GM19239 (cell line): Measurements from ENCODE around the gene PLCG2.
A peak's percentile ranks its signal among the peaks of the same experiment; 100 is the strongest.
"Not testable (repeated sequence)": the region's sequence is repeated elsewhere in the genome, so short reads cannot be mapped to it uniquely, and the experiment has no call there.

Experiments
- DNase-seq: peaks from one replicate; pipeline ENCODE4 v3.0.0; 2011; ENCODE audit warnings: low spot score; ENCODE audit not compliant: insufficient read length
- FAIRE-seq: peaks from 2 replicates; lab custom pipeline; 2011; peaks lifted over from hg19 to GRCh38; lab: Jason Lieb, UNC

The PLCG2 gene

DNA sequence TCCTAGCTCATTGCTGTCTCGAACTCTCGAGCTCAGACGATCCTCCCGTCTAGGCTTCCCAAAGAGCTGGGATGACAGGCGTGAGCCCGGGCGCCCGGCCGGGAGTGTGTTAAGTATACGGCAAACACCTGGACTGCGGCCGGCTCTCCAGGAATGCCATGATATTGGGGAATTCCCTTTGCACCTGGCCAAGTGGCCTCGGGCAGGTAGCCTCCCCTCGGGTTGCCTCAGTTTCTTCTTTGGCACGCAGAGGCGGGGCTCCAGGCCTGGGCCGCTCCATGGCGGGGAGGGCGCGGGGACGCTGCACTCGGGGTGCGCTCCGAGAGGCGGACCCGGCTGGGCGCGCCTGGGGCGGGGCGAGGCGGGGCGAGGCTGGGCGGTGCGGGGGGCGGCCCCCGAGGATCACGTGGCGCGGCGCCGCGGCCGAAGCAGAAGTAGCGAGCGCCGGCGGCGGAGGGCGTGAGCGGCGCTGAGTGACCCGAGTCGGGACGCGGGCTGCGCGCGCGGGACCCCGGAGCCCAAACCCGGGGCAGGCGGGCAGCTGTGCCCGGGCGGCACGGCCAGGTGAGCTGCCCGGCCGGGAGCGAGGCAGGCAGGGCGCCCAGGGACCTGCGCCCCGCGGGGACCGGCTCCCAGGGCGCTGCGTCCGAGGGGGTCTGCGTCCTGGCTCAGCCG, at the start of gene PLCG2:
PLCG2 (plus strand) TSS at position 431 of the 675 bp plus-strand sequence. CDS start 6,699 bp downstream, outside the sequence.
- peak; percentile 80 for DNase-seq

DNA sequence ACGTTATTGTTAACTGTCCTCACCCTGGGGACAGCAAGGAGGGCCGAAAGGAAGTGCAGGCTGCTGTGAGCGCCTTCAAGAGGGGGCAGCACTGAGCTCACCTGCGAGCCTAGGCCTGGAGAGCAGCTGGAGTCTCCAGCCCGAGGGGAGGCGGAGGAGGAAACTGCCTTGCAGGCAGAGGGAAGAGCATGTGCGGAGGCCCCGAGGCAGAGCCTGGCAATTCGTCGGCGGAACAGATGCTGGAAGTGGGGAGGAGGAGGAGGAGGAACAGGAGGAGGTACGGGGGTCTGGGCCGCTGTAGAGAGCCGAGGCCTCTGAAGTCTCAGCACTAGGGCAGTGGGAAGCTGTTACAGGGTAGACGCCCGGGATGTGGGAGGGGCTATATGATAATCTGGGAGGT, 49.6 kb upstream of the PLCG2 start:
- no peak for FAIRE-seq
- no peak for DNase-seq

More for the DNA sequence above, at the start of gene PLCG2:
- peak; percentile 48 for FAIRE-seq

DNA sequence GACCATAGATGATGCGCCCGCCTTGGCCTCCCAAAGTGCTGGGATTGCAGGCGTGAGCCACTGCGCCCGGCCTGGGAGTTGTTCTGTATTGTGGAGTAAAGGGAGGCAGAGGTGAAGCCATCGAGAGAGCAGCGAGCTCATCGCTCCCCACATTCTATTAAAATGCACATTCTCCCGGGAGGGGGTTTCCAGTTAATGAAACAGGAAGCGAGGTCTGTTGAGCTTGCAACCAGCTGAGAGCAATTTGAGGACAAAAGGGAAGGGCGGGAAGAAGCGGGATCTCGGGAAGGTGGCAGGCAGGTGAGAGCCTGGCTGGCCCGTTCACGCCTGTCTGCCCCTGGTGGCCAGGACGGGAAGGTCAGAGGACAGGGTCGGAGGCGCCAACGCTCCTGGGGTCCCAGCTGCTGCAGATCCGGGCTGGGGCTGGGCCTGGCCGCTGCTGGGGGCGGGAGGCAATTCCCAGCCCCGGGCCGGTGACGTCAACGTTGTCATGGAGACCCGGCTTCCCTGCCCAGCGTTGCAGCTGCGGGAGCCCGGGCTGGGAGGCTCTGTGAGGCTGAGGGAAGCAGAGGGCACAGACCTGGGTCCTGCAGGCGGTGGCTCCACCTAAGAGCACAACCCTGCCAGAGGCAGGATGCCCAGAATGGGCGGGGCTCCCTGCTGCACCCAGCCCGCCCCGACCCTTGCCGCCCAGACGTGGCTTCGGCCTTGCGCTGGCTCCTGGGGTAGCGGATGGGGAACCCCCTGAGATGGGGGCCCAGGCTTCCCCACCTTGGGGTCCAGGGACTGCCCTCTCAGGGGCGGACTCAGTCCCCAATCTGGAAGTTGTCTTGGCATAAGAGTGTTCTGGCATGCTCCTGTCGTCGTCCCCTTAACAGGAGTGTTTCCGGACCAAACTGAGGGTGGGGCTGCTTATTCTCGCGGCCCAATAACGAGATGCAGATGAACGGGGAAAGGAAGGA, 48.7 kb upstream of the PLCG2 start:
- DNase-seq, result no peak
- FAIRE-seq, result peak; percentile 82

DNA sequence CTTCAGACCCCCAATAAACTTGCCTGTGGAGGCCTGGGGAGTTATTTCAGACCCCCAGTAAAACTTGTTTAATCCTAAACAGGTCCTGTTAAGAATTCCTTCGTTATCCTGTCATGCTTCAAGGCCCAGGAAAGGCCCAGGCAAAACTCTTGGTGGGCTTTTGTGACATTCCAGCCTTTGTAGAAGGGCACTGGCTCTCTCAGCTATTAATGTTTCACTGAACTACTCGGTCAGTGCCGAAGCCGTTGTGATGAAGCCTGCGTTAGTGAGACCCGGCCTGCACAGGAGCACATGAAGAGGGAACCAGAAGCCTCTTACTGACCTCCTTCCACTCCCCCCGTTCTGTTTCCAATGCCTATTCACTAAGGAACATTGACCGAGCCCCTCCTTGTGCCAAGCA, 47.4 kb upstream of the PLCG2 start:
- no peak for FAIRE-seq
- DNase-seq, result no peak

DNA sequence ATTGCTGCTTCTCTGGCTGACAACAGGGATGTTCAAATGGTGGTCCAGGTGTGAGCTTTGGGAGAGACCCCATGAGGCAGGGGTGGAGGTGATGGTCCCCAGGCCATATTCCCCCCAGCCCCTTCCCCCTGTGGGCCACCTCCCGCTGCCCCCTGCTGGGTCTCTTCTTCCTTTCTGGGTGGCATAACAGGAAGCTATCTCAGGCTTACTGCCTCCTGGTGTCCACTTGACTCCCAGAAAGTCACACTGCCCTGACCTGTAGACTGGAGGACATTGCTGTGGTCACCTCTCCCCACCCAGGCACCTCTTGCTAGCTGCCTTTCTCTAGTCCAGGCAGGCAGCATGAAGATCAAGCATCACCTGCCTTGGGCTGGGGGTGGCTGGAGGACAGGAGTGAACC, 46.4 kb upstream of the PLCG2 start:
- FAIRE-seq, result no peak
- no peak for DNase-seq

DNA sequence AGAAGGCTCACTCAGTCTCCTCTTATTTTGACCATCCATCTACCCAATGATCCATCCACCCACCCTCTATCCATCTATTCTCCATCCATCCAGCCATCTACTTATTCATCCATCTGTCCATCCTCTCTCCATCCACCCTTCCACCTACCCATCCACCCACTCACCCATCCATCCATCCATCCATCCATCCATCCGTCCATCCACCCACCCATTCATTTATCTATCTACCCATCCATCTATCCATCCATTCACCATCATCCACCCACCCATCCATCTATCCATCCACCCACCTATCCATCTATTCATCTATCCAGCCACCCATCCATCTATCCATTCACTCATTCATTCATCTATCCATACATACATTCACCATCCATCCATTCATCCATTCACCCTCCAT, 45.8 kb upstream of the PLCG2 start:
- FAIRE-seq, result no peak

DNA sequence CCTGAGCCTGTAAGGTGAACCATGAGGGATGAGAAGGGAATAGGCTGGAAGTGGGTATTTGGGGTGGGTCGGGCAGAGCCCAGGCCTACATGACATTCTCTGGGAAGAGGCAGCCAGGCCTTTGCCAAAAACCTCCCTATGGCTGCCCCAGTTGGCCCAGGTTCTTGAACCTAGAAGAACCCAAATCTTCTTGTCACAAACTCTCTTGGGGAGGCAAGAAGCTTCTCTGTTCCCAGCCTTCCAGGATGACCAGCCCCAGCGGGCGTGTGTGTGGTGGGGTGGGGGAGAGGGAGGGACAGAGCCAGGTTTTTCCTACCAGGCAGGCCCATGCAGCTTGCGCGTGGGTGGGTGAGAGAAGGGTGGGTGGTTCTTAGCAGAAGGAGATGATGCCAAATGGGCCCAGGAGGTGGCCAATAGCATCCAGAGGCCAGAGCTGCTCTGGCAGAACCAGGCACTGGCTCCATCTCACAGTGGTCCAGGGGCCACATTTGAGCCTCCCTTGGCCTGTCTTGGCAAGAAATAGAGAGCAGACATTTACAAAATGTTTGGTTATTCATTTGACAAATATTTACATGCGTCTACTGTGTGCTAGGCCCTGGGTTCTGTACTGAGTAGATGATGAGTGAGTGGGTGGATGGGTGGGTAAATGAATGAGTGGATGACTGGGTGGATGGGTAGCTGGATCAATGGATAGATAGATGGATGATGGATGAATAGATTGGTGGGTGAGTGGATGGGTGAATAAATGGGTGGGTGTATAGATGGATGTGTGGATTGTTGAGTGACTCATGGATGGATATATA, 44.3 kb upstream of the PLCG2 start:
- no peak for DNase-seq
- no peak for FAIRE-seq

More for the DNA sequence above, 45.8 kb upstream of the PLCG2 start:
- DNase-seq, result no peak

DNA sequence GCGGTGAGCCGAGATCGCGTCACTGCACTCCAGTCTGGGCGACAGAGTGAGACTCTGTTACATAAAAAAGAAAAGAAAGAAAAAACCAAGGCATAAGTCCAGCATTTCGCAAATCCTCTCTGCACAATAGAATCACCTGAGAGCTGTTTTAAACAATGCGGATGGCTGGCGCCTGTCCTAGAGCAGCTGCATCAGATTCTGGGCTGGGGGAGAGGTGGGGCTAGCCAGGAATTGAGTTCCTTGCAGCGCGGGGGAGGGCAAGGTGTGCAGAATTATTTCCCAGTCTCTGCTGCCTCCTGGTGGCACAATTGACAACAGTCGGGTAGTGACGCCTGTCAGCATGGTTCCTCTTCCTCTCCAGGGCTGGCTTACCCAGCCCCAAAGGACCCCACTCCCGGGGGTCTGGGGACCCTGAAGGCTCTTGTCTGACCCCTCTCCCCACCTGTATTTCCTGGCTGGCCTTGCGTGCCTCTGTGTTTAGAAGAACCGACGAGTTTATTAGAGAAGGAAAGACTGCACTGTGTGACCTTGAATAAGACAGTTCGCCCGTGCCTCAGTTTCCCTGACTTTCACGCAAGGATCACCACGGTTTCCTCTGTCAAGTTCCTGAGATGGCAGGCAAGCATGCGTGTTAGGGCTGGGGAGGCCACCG, 41.1 kb upstream of the PLCG2 start:
- DNase-seq (peak; percentile 76), FAIRE-seq (peak; percentile 96)

DNA sequence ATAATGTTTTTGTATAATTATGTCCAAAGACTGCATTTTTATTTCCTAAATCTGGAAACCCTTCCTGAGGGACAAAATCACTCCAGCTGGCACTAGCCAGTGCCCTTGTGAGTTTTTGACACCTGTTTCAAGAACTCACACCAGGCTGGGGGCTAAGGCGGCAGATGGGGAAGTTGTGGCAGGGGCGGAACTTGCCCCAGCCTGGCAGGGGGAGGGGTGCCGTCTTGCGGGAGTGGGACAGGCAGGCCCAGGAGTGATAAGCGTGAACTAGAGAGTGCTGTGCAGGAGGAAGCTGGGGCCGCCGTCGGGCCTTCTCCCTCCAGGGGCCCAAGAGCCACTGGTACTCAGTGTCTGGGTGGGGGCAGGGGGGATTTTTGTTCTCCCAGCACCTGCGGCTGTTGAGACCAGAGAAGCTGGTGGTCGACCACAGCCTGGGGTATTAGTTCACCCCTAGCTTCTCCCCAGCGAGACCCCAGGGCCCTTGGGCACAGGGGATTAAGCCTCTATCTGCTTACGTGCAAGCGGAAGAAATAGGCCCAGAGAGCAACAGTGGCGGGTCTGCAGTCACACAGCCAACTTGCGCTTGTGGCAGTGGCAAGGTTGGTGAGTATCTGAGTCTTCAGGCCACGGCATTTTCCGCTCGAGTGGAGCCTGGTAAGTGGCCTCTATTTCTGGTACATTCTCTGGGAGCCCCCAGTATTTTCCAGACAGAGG, 40.2 kb upstream of the PLCG2 start:
- FAIRE-seq, result peak; percentile 48

DNA sequence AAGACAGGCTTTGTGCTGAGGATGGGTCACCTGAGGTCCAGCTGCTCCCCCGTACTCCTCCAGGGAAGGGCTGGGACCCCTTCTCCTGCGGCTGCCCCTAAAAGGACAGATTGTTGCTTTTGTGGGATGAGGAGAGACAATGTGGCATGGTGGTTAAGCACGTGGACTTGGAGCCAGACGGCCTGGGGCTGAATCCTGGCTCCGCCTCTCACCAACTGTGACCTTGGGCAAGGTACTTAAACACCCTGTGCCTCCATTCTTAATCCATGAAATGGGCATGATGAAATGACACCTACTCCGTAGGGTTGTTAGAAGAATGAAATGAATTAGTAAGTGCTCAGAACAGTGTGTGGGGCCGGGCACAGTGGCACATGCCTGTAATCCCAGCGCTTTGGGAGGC, 39.6 kb upstream of the PLCG2 start:
- FAIRE-seq (peak; percentile 42), DNase-seq (no peak)

More for the DNA sequence above, 40.2 kb upstream of the PLCG2 start:
- DNase-seq, result no peak

DNA sequence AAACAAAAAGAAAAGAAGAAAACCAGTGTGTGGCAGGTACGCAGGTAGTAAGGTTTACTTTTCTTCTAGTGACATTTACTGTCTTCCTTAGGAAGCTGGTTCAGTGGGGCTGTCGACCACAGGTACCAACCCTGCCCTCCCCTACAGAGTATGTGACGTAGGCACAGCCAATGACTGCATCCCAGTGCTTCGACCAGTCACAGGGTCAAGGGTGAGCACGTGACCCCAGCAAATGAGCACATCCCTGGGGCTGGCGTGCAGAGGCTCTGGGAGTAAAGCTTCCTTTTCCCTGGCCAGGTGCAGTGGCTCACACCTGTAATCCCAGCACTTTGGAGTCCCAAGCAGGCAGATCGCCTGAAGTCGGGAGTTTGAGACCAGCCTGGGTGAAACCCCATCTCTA, 38.9 kb upstream of the PLCG2 start:
- DNase-seq, result peak; percentile 52
- FAIRE-seq, result peak; percentile 93

DNA sequence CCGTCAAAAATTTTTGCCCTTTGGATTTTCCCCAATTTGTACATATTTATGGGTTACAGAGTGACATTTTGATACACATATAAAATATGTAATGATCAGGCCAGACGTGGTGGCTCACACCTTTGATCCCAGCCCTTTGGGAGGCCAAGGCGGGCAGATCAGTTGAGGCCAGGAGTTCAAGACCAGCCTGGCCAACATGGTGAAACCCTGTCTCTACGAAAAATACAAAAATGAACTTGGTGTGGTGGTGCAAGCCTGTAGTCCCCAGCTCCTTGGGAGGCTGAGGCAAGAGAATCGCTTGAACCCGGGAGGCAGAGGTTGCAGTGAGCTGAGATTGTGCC, 37.7 kb upstream of the PLCG2 start:
- DNase-seq, FAIRE-seq: not testable (repeated sequence)

DNA sequence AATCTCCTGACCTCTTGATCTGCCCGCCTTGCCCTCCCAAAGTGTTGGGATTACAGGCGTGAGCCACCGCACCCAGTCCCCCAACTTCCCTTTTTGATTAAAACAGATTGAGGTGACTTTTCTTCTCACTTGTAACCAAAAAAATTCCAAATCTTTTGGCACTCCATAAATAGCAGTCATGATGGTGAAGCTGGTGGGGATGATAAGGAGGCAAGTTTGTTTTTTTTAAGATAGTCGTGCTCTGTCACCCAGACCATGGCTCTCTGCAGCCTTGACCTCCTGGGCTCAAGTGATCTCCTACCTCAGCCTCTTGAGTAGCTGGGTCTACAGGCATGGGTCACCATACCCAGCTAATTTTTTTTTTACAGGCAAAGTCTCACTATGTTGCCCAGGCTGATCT, 34.7 kb upstream of the PLCG2 start:
- FAIRE-seq (no peak), DNase-seq (no peak)

DNA sequence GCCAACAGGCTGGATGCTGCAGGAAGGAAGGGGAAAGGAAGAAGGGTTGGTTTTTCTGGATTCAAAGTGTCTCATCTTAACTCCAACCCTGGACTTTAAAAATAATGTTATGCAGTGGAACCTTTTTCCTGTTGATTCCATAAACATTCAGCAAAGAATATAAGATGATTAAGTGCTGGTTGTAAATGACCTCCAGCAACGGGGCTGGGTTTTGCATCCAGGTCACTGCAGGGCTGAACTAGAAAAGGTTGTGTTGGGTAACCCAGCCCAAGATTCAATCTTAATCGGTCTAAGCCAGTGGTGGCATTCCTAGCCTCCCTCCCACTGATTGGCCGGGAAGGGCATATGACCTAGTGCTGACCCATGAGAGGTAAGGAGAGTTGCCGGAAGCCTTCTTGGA, 34.2 kb upstream of the PLCG2 start:
- FAIRE-seq (no peak), DNase-seq (no peak)

DNA sequence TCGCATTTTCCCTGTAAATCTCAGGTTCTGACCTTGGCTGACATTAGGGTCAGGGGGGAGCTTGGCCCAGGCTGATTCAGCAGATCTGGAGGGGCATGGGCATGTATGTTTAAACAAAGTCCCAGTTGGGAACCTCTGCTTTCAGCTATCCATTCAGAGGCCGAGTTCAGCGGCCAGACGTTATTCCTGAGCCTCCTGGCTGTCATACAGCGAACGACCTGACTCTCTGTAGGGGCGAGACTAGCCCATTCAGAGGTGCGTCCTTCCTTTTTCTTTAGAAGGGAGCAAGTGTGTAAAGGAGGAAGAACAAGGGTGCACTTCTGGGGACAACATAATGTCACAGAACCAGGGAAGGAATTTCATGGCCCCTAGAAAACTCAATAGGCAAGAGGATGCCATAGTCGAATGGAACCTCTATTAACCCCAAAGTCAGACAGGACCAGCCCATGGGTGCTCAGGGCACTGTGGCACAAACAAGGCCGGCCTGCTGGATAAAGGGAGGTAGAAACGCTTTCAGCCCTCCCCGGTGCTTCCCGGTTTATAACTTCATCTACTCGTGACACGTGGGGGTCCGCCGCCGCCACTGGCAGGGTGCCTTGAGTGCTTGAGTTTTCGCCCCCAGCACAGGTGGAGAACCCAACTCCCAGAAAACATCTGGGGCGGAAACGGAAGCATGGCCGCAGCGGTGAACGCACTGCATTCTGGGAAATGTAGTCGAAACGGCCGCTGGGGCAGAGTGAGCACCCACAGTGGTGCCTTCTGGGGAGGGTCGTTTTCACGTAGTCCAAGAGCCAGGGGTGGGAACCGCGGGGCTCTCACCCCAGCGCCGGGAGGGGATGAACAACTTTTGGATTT, 33.2 kb upstream of the PLCG2 start:
- DNase-seq, result peak; percentile 58

DNA sequence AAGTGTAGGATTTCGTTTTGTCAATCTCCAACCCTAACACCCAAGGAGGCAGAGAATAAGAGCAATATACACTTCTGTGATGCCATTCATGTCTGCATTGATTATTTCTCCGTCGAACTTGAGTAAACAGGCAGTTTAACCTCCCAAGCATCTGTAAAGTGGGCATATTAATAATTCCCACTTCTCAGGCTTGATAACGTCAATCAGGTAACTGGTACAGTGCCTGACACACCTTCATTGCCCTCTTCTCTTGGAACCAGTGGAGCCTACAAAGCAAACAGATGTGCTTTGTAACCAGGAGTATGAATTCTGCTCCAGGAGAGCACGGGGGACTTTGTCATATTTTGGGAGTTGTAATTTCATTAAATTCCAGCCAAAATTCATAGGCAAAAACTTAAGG, 32.5 kb upstream of the PLCG2 start:
- FAIRE-seq, result no peak
- DNase-seq, result no peak

More for the DNA sequence above, 33.2 kb upstream of the PLCG2 start:
- FAIRE-seq, result peak; percentile 98

DNA sequence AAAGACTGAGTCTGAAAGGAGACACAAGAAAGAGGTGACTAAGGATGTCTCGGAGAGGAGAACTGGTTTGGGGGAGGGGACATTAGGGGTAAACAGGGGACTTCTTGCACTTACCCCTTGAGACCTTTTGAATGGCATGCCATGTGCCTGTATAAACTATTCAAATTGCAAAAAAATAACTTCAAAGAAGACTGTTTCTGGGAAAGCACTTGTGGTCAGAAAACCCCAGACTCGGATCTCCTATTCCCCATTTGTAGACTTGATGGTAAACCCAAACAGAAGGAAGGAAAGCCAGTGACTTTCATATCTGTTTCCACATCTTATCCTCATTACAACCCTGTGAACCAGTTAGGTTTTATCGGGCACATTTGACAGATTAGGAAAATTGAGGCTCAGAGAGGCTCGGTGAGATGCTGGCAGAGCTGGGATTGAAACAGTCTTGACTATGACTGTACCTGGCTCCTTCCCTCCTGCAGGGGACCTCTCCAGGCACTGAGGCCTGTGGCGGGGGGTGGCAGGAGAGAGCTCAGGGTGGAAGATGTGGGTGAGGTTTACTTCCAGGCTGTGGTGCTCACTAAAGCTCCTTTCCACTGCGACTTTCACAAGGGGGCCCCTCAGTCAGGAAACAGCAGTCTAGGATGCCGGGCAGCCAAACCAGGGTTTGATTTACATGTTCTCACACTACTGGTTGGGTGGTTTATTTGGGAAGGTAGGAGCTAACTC, 30.5 kb upstream of the PLCG2 start:
- peak; percentile 91 for FAIRE-seq
- DNase-seq, result no peak
